NK-92 (cell line): ENCODE data around the gene RSBN1L.
"Not testable (repeated sequence)": the region's sequence is repeated elsewhere in the genome, so short reads cannot be mapped to it uniquely, and the experiment has no call there.

Experiments
- DNase-seq: peaks from one replicate; lab custom pipeline; 2025; ENCODE audit not compliant: unreplicated experiment; lab: John Stamatoyannopoulos, UW

The RSBN1L gene

GRCh38 chr7:77696057-77696642, at the start of gene RSBN1L:
Gene RSBN1L, plus strand, starts transcription at chr7:77696459. Its CDS starts 11 bp downstream, at chr7:77696470.
- peak; percentile 87 for DNase-seq

GRCh38 chr7:77648742-77649338, 47.4 kb upstream of the RSBN1L start:
- DNase-seq, result no peak

- DNase-seq, result no peak
These were observed 46.4 kb upstream of the RSBN1L start for GRCh38 chr7:77649716-77650349.

DNA sequence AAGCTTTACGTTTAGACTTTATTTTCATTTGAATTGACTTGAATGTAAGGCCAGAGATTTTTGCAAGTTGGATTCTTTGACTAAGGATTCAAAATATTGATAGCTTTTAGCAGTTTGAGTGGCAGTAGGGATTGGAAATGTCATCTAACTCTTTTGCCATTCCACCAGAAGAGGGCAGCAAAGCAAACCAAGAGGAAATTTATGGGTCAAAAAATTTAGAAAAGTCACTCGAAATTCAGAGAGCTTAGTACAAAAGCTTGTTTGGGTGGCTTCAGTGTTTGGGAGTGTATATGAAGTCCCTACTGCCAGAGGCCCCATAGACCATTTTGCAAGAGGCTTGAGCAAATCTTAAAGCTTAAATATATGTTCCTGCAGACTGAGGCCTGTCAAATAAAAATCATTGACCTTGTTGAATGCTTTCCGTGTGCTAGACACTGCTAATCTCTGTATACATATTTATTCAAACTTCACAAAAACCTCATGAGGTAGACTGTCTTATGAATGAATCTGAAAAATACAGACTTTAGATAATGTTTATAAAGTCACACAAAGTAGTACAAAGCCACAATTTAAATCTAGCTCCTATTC, 44.6 kb upstream of the RSBN1L start:
- no peak for DNase-seq

DNA sequence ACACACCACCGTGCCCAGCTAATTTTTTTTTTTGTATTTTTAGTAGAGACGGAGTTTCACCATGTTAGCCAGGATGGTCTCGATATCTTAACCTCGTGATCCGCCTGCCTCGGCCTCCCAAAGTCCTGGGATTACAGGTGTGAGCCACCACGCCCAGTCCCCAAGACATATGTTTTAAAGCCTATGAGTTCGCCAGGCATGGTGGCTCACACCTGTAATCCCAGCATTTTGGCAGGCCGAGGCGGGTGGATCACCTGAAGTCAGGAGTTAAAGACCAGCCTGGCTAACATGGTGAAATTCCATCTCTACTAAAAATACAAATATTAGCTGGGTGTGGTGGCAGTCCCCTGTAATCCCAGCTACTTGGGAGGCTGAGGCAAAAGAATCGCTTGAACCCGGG, 43.4 kb upstream of the RSBN1L start:
- not testable (repeated sequence) for DNase-seq

DNA sequence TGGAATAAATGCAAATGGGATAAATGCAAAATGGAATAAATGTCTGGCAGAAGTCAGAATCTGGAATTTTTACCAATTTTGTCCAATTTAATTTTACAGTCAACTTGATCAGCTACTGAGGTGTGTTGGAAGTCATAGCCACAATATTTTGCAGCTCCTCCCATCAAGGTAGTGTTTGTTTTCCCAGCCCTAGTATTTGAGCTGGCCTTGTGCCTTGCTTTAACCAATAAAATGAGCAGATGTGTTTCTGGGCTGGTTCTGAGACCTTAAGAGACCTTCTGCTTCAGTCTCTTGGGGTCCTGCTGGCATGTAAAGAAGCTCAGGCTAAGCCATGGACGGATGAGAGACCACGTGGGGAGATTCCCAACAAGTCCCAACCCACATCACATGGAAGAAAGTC, 42.7 kb upstream of the RSBN1L start:
- DNase-seq, result no peak

DNA sequence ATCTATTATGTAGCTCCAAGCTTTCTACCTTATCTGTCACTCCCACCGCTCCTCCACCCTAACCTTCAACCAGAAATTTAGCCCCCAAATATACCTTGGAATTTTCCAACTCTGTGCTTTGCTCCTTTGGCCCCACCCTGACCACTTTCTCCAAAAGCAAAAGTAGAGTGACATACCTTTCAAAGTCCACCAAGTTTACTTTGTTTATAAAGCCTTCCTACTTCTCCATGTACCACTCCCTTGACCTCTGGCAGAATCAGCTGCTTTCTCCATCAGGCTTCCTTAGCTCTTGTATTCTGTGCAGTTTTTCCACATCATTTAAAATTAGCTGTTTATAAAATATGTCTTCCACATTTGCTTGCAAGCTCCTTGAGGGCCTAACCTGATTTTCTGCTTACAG, 40.9 kb upstream of the RSBN1L start:
- DNase-seq, result no peak

DNA sequence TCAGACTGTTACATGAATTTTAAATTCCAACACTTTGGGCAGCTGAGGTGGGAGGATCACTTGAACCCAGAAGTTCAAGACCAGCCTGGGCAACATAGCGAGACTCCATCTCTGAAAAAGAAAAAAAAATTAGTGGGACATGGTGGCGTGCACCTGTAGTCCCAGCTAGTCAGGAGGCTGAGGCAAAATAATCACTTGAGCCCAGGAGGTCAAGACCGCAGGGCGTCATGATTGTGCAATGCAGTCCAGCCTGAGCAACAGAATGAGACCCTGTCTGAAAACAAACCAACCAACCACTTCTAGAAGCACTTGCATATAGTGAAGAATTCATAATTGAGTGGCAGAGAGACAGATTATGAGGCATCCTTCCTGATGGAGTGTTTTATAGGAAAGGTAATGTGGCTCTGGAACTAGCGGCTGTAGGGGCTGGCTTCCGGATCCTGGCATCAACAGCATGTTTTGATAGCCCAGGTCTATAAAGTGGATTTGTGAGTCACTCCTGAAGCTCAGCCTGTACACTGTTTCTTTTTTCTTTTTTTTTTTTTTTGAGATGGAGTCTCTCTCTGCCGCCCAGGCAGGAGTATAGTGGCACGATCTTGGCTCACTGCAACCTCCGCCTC, 40.3 kb upstream of the RSBN1L start:
- no peak for DNase-seq

GRCh38 chr7:77657427-77658224, 38.6 kb upstream of the RSBN1L start:
- no peak for DNase-seq

GRCh38 chr7:77658928-77659327, 37.3 kb upstream of the RSBN1L start:
- no peak for DNase-seq

DNA sequence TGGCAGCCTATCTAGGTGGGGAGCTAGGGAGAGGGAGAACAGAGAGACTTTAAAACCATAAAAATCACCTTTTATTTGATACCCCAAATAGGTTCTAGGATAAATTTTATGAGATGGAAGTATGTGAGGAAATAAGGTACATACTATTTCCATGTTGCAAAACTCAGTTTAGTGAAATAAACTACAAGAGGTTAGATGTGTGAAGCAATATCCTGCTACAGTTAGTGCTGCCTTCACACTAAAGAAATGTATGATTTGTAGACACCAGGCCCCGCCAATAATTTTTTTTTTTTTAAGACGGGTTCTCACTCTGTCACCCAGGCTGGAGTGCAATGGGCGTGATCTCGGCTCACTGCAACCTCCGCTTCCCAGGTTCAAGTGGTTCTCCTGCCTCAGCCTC, 34.4 kb upstream of the RSBN1L start:
- no peak for DNase-seq

DNA sequence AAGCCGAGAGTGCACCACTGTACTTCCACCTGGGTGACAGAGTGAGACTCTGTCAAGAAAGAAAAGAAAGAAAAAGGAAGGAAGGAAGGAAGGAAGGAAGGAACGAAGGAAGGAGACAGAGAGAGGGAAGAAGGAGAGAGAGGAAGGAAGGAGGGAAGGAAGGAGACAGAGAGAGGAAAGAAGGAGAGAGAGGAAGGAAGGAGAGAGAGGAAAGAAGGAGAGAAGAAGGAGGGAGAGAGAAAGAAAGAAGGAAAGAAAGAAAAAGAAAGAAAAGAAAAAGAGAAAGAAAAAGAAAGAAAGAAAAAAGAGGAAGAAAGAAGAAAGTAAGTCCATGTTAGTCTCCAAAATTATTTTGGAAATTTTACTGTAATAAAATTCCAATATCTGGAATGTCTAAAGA, 33.4 kb upstream of the RSBN1L start:
- DNase-seq, result no peak

DNA sequence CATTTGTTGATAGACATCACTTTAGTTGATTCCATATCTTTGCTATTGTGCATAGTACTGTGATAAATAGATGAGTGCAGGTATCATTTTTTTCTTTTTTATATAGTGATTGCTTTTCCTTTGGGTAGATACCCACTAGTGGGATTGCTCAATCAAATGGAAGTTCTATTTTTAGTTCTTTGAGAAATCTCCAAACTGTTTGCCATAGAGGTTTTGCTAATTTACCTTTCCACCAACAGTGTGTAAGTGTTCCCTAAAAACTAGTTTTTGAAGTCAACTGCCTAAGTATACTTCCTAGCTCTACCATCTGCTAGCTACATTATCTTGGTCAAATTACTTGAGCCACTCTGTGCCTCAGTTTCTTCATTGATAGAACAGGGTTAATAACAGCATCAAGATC, 31.5 kb upstream of the RSBN1L start:
- no peak for DNase-seq

- DNase-seq, result no peak
These were observed 31.1 kb upstream of the RSBN1L start for GRCh38 chr7:77665161-77665560.

DNA sequence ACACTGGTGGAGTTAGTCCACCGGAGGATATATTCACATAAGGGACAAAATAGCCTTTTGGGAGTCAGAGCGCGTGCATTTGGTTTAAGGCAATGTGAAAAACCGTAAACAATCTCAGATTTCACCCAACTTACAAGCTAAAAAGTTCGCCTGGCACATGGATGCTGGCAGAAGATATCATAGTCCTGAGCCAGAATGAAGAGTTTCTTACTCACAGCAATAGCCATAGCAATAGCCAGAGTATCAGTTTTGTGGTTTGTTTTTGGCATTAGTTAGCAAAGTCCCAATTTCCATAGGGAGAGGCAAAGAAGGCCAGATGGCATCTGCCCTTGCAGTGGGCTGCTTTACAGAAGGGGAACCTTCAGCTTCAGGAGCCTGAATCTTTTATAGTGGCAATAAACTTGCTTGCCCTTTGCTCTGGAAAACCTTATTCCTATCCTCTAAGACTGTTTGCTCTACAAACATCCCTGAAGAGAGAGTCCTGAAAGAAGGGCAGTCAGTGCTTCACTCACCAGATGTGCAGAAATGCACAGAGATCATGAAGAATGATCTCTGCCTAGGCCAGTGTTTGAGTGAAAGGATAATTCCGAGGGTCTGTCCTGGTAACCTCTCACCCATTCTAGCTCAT, 28.7 kb upstream of the RSBN1L start:
- no peak for DNase-seq

DNA sequence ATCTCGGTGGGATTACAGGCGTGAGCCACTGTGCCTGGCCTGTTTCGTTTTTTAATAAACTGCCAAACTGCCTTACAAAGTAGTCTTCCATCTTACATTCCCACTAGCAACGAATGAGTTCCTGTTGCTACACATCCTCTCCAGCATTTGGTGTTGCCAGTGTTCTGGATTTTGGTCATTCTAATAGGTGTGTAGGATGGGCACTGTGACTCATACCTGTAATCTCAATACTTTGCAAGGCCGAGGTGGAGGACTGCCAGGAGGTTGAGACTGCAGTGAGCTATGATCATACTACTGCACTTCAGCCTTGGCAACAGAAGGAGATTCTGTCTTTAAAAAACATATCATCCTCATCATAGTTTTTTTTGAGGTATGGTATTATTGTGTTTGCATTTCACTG, 21.4 kb upstream of the RSBN1L start:
- DNase-seq, result no peak

GRCh38 chr7:77679608-77680007, 16.7 kb upstream of the RSBN1L start:
- DNase-seq, result no peak

DNA sequence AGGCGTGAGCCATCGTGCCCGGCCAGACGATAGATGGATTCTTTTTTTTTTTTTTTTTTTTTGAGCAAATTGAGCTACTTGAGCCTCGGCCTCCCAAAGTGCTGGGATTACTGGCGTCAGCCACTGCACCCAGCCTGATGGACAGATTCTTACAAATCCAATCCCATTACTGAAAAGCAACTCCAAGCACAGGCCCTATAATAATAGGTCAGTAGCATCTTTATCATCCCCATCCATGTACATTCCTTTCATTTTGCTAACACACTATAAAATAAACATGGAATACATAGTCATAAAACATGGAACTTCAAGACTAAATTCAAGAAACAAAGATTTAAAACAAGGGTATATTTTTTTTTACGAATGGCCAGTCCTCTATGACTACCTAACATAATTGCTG, 16.0 kb upstream of the RSBN1L start:
- DNase-seq, result no peak

GRCh38 chr7:77684030-77684429, 12.2 kb upstream of the RSBN1L start:
- no peak for DNase-seq

GRCh38 chr7:77685233-77685632, 11.0 kb upstream of the RSBN1L start:
- no peak for DNase-seq
